KOPT-K1 (cell line): ENCODE data around the gene CD300LF.

Source experiments
- H3K27ac ChIP-seq: fragments of 200-600 bp; sonication (generic); 2 replicates; pipeline ENCODE4 v1.5.1; 2016; ENCODE audit warnings: antibody characterized with exemption, mild to moderate bottlenecking, low read depth, low read length; ENCODE audit not compliant: poor library complexity, severe bottlenecking
- H3K36me3 ChIP-seq: fragments of 200-600 bp; sonication (generic); 2 replicates; pipeline ENCODE4 v1.5.1; 2017; ENCODE audit warnings: antibody characterized with exemption, mild to moderate bottlenecking, low read length, moderate library complexity; ENCODE audit not compliant: insufficient read depth
- H3K9me3 ChIP-seq: fragments of 200-600 bp; sonication (generic); 2 replicates; pipeline ENCODE4 v1.5.1; 2017; ENCODE audit warnings: antibody characterized with exemption, low read length, mild to moderate bottlenecking; ENCODE audit not compliant: insufficient read depth, poor library complexity, severe bottlenecking

CD300LF gene

DNA sequence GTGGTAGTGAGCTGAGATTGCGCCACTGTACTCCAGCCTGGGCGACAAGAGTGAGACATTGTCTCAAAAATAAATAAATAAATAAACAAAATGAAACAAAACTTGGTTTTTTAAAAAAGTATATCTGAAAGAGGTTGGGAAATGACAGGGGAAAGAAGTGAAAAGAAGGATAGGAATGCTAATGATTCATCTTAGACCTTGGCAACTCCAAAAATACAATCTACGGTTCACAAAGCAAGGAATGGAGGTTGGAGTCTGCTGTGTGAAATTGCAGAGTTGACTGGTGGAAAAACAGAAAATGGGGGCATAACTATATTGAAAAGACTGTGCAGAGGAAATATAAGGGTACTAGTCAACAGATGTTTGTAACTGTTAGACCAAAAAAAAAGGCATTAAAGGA, 49.2 kb downstream of the CD300LF start:
- H3K27ac ChIP-seq = no peak overlapping the region
- no peaks in the 10 kb centered on the region for H3K36me3 ChIP-seq
- peaks cover 13% of the 10 kb centered on the region for H3K9me3 ChIP-seq

- no peaks in the 10 kb centered on the region for H3K36me3 ChIP-seq
- H3K9me3 ChIP-seq = peaks cover 10% of the 10 kb centered on the region
- H3K27ac ChIP-seq = no peak overlapping the region
Measured at GRCh38 chr17:74659889-74660288, 52.8 kb downstream of the CD300LF start.

DNA sequence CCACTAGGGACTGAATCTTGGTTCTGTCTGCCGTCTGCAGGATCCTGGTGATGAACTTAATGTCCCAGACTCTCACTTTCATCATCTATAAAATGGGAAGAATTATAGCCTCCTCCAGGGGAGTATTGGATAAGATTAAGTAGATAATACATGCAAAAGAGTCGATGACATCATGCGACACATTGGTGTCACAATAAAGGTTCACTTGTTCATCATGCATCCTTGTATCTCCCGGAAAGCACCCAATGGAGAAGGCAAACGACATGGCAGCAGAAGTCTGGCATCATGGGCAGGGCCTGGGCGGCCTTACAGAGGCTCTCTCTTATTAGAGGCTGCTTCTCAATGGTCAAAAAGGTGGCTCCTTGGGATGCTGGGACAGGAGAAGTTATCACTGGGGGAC, 54.1 kb downstream of the CD300LF start:
- H3K9me3 ChIP-seq = peaks cover 10% of the 10 kb centered on the region
- no peak overlapping the region for H3K27ac ChIP-seq
- no peaks in the 10 kb centered on the region for H3K36me3 ChIP-seq

GRCh38 chr17:74654742-74655141, 58.0 kb downstream of the CD300LF start:
- H3K27ac ChIP-seq = no peak overlapping the region
- H3K36me3 ChIP-seq = no peaks in the 10 kb centered on the region
- no peaks in the 10 kb centered on the region for H3K9me3 ChIP-seq

DNA sequence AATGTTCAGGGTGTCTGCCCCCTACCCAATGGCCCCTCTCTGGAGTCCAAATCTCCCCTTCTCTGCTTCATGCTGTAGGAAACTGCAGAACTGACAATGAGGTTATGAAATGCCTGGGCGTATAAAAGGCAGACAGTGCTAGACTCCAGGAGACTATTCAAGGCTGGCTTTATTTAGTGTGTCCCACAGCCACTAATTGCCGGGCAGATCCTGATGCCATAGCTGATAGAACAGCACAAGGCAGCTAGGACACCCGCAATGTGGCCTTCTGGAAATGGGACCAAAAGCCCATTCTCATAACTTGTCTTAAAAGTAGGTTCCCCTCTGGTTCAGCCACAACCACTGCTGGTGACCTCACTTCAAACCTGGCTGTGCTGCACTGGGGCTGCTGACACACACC, 60.7 kb downstream of the CD300LF start:
- Histone ChIP-seq H3K27ac (no peak overlapping the region), H3K36me3 (no peaks in the 10 kb centered on the region), H3K9me3 (no peaks in the 10 kb centered on the region)

DNA sequence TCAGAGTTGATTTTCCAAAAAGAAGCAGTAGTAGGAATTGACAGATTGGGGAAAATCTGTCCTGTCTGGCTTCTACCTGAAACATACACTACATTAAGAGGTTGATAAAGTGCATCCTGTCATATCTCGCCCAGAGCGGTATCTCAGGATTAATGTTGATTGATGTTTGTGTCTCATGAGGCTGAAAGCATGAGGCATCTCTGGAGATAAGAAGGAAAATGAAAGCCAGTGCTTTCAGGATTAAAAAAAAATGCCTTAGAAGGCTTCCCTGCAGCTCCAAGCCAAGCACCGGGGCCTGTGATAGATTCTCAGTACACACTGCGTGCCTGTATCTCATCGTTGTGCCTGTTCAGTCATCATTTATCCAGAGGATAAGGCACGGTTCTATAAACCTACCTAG, 62.8 kb downstream of the CD300LF start:
- no peaks in the 10 kb centered on the region for H3K9me3 ChIP-seq
- no peak overlapping the region for H3K27ac ChIP-seq
- no peaks in the 10 kb centered on the region for H3K36me3 ChIP-seq

DNA sequence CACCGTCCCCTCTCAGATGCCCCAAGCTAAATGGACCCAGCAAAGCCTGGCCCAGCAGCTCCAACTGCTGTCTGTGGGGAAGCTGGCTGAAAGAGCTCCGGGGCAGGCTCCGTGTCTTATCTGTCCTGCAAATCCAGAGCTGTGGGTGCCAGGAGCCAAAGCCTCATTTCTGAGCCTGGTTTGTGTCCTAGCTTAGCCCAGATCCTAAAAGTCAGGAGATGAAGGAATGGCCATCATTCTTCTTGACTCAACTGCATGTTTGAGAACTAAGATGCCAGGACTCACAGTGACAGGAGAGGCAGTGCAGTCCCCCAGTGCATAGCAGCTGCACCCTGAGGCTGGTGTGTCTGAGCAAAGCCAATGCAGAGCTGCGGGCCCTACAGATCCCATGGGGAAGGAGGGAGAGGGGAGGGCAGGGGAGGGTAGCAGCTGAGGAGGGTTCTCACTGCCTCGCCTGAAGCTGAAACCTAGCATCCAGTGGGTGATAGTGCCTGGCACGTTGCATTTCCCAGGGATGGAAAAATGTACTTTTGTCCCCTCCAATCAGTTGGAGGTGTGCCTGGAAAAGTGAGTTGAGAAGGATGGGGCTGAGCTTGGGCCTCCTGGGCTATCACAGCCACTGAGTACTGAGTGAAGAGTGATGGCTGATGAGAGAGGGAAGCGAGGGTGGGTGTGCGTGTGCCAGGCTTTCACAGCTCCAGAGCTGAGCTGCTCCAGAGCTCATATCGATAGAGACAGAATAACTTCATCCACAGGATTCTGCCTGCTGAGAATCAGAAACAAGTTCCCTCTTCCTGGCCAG, 64.7 kb downstream of the CD300LF start:
- Histone ChIP-seq H3K27ac (no peak overlapping the region), H3K36me3 (no peaks in the 10 kb centered on the region), H3K9me3 (no peaks in the 10 kb centered on the region)

DNA sequence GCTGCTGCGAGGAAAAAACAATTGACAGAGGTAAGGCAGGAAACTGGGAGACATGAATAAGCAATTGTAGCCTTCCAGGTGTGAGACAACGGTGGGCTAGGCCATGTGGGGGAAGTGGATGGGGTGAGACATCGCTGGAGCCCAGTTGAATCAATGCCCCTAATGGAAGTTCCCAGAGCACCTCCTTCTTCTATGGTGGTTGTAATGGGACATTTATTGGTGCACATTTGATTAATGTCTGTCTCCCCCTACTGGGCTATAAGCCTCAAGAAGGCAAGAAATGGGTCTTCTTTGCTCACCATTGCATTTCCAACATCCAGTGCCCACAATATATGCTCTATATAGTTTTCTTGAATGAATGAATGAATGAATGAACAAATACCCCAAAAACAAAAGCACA, 66.5 kb downstream of the CD300LF start:
- H3K27ac ChIP-seq = no peak overlapping the region
- no peaks in the 10 kb centered on the region for H3K36me3 ChIP-seq
- H3K9me3 ChIP-seq = no peaks in the 10 kb centered on the region

DNA sequence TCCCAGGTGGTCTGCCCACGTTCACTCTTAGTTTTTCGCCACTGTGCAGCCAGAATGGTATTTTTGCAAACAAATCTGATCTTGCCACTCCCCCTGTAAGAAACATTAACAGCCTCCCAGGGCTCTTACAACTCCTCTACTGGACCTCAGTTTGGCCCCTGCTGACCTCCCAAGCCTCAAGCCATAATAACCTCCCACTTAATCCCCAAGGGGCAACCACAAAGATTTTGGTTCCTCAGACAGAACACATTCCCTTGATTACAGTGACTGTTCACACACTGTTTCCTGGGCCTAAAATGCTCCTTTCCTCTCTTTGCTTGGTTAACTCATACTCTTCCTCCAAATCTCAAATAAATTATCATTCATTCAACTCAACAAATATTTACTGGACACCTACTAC, 67.7 kb downstream of the CD300LF start:
- H3K27ac ChIP-seq = no peak overlapping the region
- no peaks in the 10 kb centered on the region for H3K36me3 ChIP-seq
- H3K9me3 ChIP-seq = no peaks in the 10 kb centered on the region

DNA sequence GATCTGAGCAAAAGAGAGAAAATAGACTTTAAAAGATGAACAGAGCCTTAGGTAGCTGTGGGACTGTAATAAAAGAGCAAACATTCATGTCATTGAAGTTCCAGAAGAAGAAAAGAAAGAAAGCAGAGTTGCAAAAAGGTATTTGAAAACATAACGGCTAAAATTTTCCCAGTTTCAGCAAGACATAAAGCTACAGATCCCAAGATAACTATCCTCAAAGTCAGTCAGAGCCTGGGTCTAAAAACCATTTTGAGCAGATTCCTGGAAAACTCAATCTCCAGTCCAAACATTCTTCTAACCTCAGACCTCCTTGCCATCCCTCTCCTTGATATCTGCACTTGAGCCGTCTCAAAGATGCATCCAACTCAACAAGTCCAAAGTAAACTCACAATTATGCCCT, 68.3 kb downstream of the CD300LF start:
- H3K27ac ChIP-seq = no peak overlapping the region
- H3K9me3 ChIP-seq = no peaks in the 10 kb centered on the region
- no peaks in the 10 kb centered on the region for H3K36me3 ChIP-seq
